Neural progenitor cell (in vitro differentiated cells): Measurements from ENCODE around the gene LTBP2.

Experiments
- CTCF ChIP-seq: fragments of 200-600 bp; sonication (generic); IDR thresholded peaks from 2 replicates; pipeline ENCODE4 v1.5.1; 2017; ENCODE audit warnings: antibody characterized with exemption, mild to moderate bottlenecking
- EZH2 ChIP-seq: fragments of 200-600 bp; sonication (generic); IDR thresholded peaks from 2 replicates; pipeline ENCODE4 v1.6.1; 2017; ENCODE audit warnings: antibody characterized with exemption, mild to moderate bottlenecking, moderate library complexity

DNA sequence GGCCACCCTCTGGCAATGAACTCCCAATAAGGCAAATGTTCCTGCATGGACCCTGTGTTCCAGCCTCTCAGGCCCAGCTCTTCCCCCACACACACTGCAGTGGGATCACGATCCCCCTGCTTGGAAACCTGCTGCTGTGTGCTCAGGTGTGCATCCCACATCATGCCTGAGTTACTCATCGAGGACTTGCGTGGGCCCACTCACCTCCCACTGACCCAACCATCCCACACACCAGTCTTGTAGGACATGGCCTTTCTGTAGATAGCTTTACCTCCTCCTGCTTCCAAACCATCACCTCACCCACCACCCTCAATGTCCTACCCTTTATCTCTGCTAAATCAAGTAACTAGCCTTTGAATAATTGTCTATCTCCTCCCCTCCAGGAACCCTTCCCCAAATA, 143.5 kb downstream of the LTBP2 start:
- TF ChIP-seq CTCF (no peak), EZH2 (no peak)
